ENCODE measurements around the gene RPS15.

Gene RPS15

DNA sequence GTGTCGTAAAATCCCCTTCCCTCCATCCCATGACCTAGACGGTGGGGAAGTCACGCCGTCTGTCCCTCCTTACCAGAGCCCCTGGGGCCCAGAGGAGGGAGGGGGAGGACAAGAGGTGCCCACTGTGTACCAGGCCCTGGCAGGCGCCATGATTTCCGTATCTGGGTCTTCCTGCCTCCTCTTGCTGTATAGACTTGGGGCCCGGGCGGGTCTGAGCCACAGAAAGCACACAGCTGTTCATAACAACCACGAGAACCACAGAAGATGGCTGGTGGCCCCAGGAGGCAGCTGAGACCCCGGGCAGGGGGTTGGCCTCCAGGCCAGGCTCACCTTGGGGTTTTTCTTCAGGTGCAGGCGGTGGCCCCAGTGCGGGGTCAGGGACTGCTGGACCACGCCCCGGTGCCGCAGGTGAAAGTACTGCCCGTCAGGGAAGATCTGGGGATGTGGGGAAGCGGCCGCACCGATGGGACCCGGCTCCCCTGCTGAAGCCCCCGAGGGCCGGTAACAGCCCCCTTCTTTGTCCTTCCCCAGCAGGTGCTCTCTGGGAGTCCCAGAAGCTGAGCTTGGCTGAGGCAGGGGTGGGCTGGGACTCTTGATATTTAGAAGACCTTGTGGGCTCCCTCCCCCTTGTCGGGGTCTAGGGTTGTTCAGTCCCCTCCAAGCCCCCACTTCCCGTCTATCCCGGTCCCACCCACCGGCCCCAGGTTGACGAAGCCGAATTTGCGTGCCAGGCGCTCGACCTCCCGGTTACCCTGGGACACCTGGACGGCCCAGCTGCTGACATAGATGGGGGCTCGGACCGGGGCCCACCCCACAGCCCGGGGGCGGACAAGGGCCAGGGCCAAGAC lies 51.5 kb downstream of the RPS15 start:
- POLR2A ChIA-PET (ENCODE audit: low non-redundant PET): no interaction called here
- CTCF ChIA-PET: no interaction called here
- TF ChIP-seq, protein P1, sequence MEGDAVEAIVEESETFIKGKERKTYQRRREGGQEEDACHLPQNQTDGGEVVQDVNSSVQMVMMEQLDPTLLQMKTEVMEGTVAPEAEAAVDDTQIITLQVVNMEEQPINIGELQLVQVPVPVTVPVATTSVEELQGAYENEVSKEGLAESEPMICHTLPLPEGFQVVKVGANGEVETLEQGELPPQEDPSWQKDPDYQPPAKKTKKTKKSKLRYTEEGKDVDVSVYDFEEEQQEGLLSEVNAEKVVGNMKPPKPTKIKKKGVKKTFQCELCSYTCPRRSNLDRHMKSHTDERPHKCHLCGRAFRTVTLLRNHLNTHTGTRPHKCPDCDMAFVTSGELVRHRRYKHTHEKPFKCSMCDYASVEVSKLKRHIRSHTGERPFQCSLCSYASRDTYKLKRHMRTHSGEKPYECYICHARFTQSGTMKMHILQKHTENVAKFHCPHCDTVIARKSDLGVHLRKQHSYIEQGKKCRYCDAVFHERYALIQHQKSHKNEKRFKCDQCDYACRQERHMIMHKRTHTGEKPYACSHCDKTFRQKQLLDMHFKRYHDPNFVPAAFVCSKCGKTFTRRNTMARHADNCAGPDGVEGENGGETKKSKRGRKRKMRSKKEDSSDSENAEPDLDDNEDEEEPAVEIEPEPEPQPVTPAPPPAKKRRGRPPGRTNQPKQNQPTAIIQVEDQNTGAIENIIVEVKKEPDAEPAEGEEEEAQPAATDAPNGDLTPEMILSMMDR (conservative IDR thresholded peaks at IDR 0.05; ENCODE audit: low read depth): no peak
- H3K27ac ChIP-seq: peak overlapping the region; percentile 76
- DNase-seq (ENCODE audit: low spot score): no peak

Data from RWPE1 (cell line).